ENCODE results near the gene RNF166. TPM values are rescaled to one million over a fixed set of nuclear protein-coding genes. Genes with fewer than 3 reads are reported as not detected.
A peak's percentile ranks its signal among the peaks of the same experiment; 100 is the strongest.

RNF166 gene
- total and polyA plus RNA-seq, 2 donors (not counting 1 experiment from before 2014, with no cell fraction given), result 6.6 to 9.7 TPM

- Histone ChIP-seq H3K36me3 (ENCODE audit: control insufficient read depth, insufficient read depth, low read length) (peaks cover 21% of the 10 kb centered on the region), H3K4me1 (ENCODE audit: control insufficient read depth, extremely low read depth, insufficient read depth, low read length) (peaks cover 9% of the 10 kb centered on the region), H4K20me1 (ENCODE audit: control insufficient read depth, extremely low read depth, insufficient read depth, low read length) (no peaks in the 10 kb centered on the region), H3K9me3 (ENCODE audit: control insufficient read depth, insufficient read depth, low read depth, low read length) (no peaks in the 10 kb centered on the region), H3K4me3 (replicated peaks in 1 of 4; ENCODE audit: control extremely low read depth in 1 of 4, insufficient read depth in 1 of 4, low read depth in 3 of 4, low read length in 4 of 4) (peak within 1 kb of the TSS; percentile 48 to 74 (median 66)), H3K9ac (ENCODE audit: insufficient read depth, low read length) (peak within 1 kb of the TSS; percentile 65), H3K4me2 (ENCODE audit: extremely low read depth, insufficient read depth, low read length) (peak within 1 kb of the TSS; percentile 75), H3K79me2 (ENCODE audit: control insufficient read depth, insufficient read depth, low read length) (no peaks in the 10 kb centered on the region), H2AFZ (ENCODE audit: low read length) (no peak within 1 kb of the TSS), H3K27me3 (ENCODE audit: control insufficient read depth, insufficient read depth, low read length) (no peaks in the 10 kb centered on the region), H3K27ac (ENCODE audit: insufficient read depth, low read length) (peak within 1 kb of the TSS; percentile 57)
- peak; percentile 26 to 38 for DNase-seq (ENCODE audit: low read depth in 2 of 2)
- TF ChIP-seq EZH2 (IDR thresholded peaks at IDR 0.05; ENCODE audit: low read length, missing control alignments), result no peak
- TF ChIP-seq, protein P1, sequence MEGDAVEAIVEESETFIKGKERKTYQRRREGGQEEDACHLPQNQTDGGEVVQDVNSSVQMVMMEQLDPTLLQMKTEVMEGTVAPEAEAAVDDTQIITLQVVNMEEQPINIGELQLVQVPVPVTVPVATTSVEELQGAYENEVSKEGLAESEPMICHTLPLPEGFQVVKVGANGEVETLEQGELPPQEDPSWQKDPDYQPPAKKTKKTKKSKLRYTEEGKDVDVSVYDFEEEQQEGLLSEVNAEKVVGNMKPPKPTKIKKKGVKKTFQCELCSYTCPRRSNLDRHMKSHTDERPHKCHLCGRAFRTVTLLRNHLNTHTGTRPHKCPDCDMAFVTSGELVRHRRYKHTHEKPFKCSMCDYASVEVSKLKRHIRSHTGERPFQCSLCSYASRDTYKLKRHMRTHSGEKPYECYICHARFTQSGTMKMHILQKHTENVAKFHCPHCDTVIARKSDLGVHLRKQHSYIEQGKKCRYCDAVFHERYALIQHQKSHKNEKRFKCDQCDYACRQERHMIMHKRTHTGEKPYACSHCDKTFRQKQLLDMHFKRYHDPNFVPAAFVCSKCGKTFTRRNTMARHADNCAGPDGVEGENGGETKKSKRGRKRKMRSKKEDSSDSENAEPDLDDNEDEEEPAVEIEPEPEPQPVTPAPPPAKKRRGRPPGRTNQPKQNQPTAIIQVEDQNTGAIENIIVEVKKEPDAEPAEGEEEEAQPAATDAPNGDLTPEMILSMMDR (conservative IDR thresholded peaks at IDR 0.05 in 1 of 2, IDR thresholded peaks at IDR 0.05 in 1 of 2; ENCODE audit: low read depth in 1 of 2, low read length in 2 of 2), result no peak
Observed at GRCh38 chr16:88650749-88651275, 55.4 kb downstream of the RNF166 start, which contains the start of gene CYBA. CYBA (minus strand) TSS chr16:88651053; CDS start chr16:88651013, 40 bp downstream.

GRCh38 chr16:88649924-88650748, 56.1 kb downstream of the RNF166 start:
- no peaks in the 10 kb centered on the region for H4K20me1 ChIP-seq (ENCODE audit: control insufficient read depth, extremely low read depth, insufficient read depth, low read length)
- no peaks in the 10 kb centered on the region for H3K9me3 ChIP-seq (ENCODE audit: control insufficient read depth, insufficient read depth, low read depth, low read length)
- peaks cover 17% of the 10 kb centered on the region for H3K36me3 ChIP-seq (ENCODE audit: control insufficient read depth, insufficient read depth, low read length)
- H2AFZ ChIP-seq (ENCODE audit: low read length), result no peak overlapping the region
- H3K79me2 ChIP-seq (ENCODE audit: control insufficient read depth, insufficient read depth, low read length), result no peaks in the 10 kb centered on the region
- DNase-seq (ENCODE audit: low read depth in 2 of 2), result no peak
- TF ChIP-seq EZH2 (IDR thresholded peaks at IDR 0.05; ENCODE audit: low read length, missing control alignments), result no peak
- TF ChIP-seq, protein P1 (conservative IDR thresholded peaks at IDR 0.05 in 1 of 2, IDR thresholded peaks at IDR 0.05 in 1 of 2; ENCODE audit: low read depth in 1 of 2, low read length in 2 of 2), result no peak
- H3K27me3 ChIP-seq (ENCODE audit: control insufficient read depth, insufficient read depth, low read length), result no peaks in the 10 kb centered on the region
- H3K4me2 ChIP-seq (ENCODE audit: extremely low read depth, insufficient read depth, low read length), result peak overlapping the region; percentile 75
- H3K9ac ChIP-seq (ENCODE audit: insufficient read depth, low read length), result peak overlapping the region; percentile 65
- H3K4me1 ChIP-seq (ENCODE audit: control insufficient read depth, extremely low read depth, insufficient read depth, low read length), result peaks cover 9% of the 10 kb centered on the region
- peak overlapping the region; percentile 48 to 74 (median 66) for H3K4me3 ChIP-seq (replicated peaks in 1 of 4; ENCODE audit: control extremely low read depth in 1 of 4, insufficient read depth in 1 of 4, low read depth in 3 of 4, low read length in 4 of 4)
- no peak overlapping the region for H3K27ac ChIP-seq (ENCODE audit: insufficient read depth, low read length)

GRCh38 chr16:88649195-88649923, 56.8 kb downstream of the RNF166 start:
- no peaks in the 10 kb centered on the region for H3K79me2 ChIP-seq (ENCODE audit: control insufficient read depth, insufficient read depth, low read length)
- H3K27me3 ChIP-seq (ENCODE audit: control insufficient read depth, insufficient read depth, low read length), result no peaks in the 10 kb centered on the region
- no peak overlapping the region for H3K27ac ChIP-seq (ENCODE audit: insufficient read depth, low read length)
- H3K4me1 ChIP-seq (ENCODE audit: control insufficient read depth, extremely low read depth, insufficient read depth, low read length), result peaks cover 9% of the 10 kb centered on the region
- H3K4me3 ChIP-seq (replicated peaks in 1 of 4; ENCODE audit: control extremely low read depth in 1 of 4, insufficient read depth in 1 of 4, low read depth in 3 of 4, low read length in 4 of 4), result peak overlapping the region in 1 of 4 experiments; percentile 74
- no peak overlapping the region for H3K9ac ChIP-seq (ENCODE audit: insufficient read depth, low read length)
- peaks cover 10% of the 10 kb centered on the region for H3K36me3 ChIP-seq (ENCODE audit: control insufficient read depth, insufficient read depth, low read length)
- TF ChIP-seq, protein P1 (conservative IDR thresholded peaks at IDR 0.05 in 1 of 2, IDR thresholded peaks at IDR 0.05 in 1 of 2; ENCODE audit: low read depth in 1 of 2, low read length in 2 of 2), result no peak
- no peak for TF ChIP-seq EZH2 (IDR thresholded peaks at IDR 0.05; ENCODE audit: low read length, missing control alignments)
- no peak overlapping the region for H2AFZ ChIP-seq (ENCODE audit: low read length)
- no peak overlapping the region for H3K4me2 ChIP-seq (ENCODE audit: extremely low read depth, insufficient read depth, low read length)
- no peak for DNase-seq (ENCODE audit: low read depth in 2 of 2)
- no peaks in the 10 kb centered on the region for H3K9me3 ChIP-seq (ENCODE audit: control insufficient read depth, insufficient read depth, low read depth, low read length)
- no peaks in the 10 kb centered on the region for H4K20me1 ChIP-seq (ENCODE audit: control insufficient read depth, extremely low read depth, insufficient read depth, low read length)
